Stimulated activated CD4-positive, alpha-beta T cell treated with anti-CD3 and anti-CD28 coated beads, Interleukin-12 subunit alpha, Interleukin-12 subunit beta, amount 100 ng/mL, for 4 hours (primary cell): Measurements from ENCODE around the gene MZT2A.
A peak's percentile ranks its signal among the peaks of the same experiment; 100 is the strongest.
"Not testable (repeated sequence)": the region's sequence is repeated elsewhere in the genome, so short reads cannot be mapped to it uniquely, and the experiment has no call there.

Experiments used
- DNase-seq: peaks from one replicate; pipeline ENCODE4 v3.0.0-alpha.2; 2020

The MZT2A gene

GRCh38 chr2:131519871-131520470 lies 27.8 kb upstream of the MZT2A start:
- DNase-seq = not testable (repeated sequence)

- DNase-seq = no peak
Measured at GRCh38 chr2:131519466-131519865, 27.3 kb upstream of the MZT2A start.

GRCh38 chr2:131518531-131518930 lies 26.3 kb upstream of the MZT2A start:
- DNase-seq = not testable (repeated sequence)

- not testable (repeated sequence) for DNase-seq
Measured at GRCh38 chr2:131517856-131518255, 25.7 kb upstream of the MZT2A start.

GRCh38 chr2:131517106-131517831 lies 25.1 kb upstream of the MZT2A start:
- DNase-seq = no peak

- DNase-seq = not testable (repeated sequence)
Measured at GRCh38 chr2:131516621-131517020, 24.4 kb upstream of the MZT2A start.

GRCh38 chr2:131516011-131516410 lies 23.8 kb upstream of the MZT2A start:
- DNase-seq = no peak

- DNase-seq = not testable (repeated sequence)
Measured at GRCh38 chr2:131515235-131515634, 23.0 kb upstream of the MZT2A start.

- DNase-seq = not testable (repeated sequence)
Measured at GRCh38 chr2:131514408-131515166, 22.4 kb upstream of the MZT2A start.

- DNase-seq = not testable (repeated sequence)
Measured at GRCh38 chr2:131511969-131512870, 20.0 kb upstream of the MZT2A start.

GRCh38 chr2:131511291-131511968 lies 19.2 kb upstream of the MZT2A start:
- not testable (repeated sequence) for DNase-seq

- DNase-seq = no peak
Measured at GRCh38 chr2:131509615-131510014, 17.4 kb upstream of the MZT2A start.

- not testable (repeated sequence) for DNase-seq
Measured at GRCh38 chr2:131504082-131504750, 12.0 kb upstream of the MZT2A start.

- not testable (repeated sequence) for DNase-seq
Measured at GRCh38 chr2:131503587-131503986, 11.4 kb upstream of the MZT2A start.

GRCh38 chr2:131498321-131498973 lies 6.2 kb upstream of the MZT2A start:
- DNase-seq = not testable (repeated sequence)

- DNase-seq = not testable (repeated sequence)
Measured at GRCh38 chr2:131495506-131495905, 3.3 kb upstream of the MZT2A start.

GRCh38 chr2:131493199-131493968 lies 1.2 kb upstream of the MZT2A start:
- DNase-seq = no peak

- DNase-seq = peak; percentile 91
Measured at GRCh38 chr2:131492418-131493198, 411 bp upstream of the MZT2A start.

- not testable (repeated sequence) for DNase-seq
Measured at GRCh38 chr2:131491469-131491836, 744 bp downstream of the MZT2A start.
